A549 (cell line): ENCODE results near the gene EIF2B2. TPM values are rescaled to one million over a fixed set of nuclear protein-coding genes. Genes with fewer than 3 reads are reported as not detected.
"Not testable (repeated sequence)": the region's sequence is repeated elsewhere in the genome, so short reads cannot be mapped to it uniquely, and the experiment has no call there.

Experiments
- ATAC-seq, 2 experiments: fragments of 200-7000 bp in 1 of 2; fragments of >200 bp in 1 of 2; cut with Nextera tagmentation in 1 of 2; cut with Tn5 transposase in 1 of 2; 3 replicates each; pipeline versions ENCODE4 v1.8.0 to v1.9.1; 2018 to 2020; ENCODE audit warnings: mild to moderate bottlenecking in 1 of 2, moderate library complexity in 1 of 2
- CTCF ChIA-PET: fragments of 300-600 bp; sonication (Branson Sonifier 250); formaldehyde crosslinking; extraction: SDS; loops from one replicate; lab custom pipeline; 2021; ENCODE audit warnings: antibody characterized with exemption, inconsistent platforms; lab: Yijun Ruan, JAX
- POLR2A ChIA-PET: fragments of 350-600 bp; formaldehyde crosslinking; extraction: SDS; loops from one replicate; lab custom pipeline; 2021; ENCODE audit warnings: antibody characterized with exemption, inconsistent platforms; lab: Yijun Ruan, JAX
- DNase-seq, 2 experiments: peaks; one replicate each; pipeline versions ENCODE4 v3.0.0 to v3.0.0-alpha.2; 2011 to 2016; ENCODE audit warnings: low read depth in 1 of 2, low spot score in 1 of 2
- FAIRE-seq: peaks from 2 replicates; lab custom pipeline; 2011; peaks lifted over from hg19 to GRCh38; lab: Jason Lieb, UNC
- H3K27ac ChIP-seq, 2 experiments: fragments of >200 bp; sonication (Bioruptor Twin); formaldehyde crosslinking; 3 replicates each; pipeline ENCODE4 v1.5.1; 2016 to 2017
- H3K4me1 ChIP-seq: fragments of >200 bp; sonication (Bioruptor Twin); formaldehyde crosslinking; 3 replicates; pipeline ENCODE4 v1.6.1; 2016
- H3K4me2 ChIP-seq: fragments of >200 bp; sonication (Bioruptor Twin); formaldehyde crosslinking; 3 replicates; pipeline ENCODE4 v1.6.1; 2016
- H3K4me3 ChIP-seq: fragments of >200 bp; sonication (Bioruptor Twin); formaldehyde crosslinking; 3 replicates; pipeline ENCODE4 v1.5.1; 2016
- H3K9me3 ChIP-seq: fragments of >200 bp; sonication (Bioruptor Twin); formaldehyde crosslinking; 3 replicates; pipeline ENCODE4 v1.6.1; 2016
- CHD2 ChIP-seq: fragments of 150-350 bp; IDR thresholded peaks from 2 replicates; pipeline ENCODE4 v1.6.1; 2014; ENCODE audit warnings: low read length; ENCODE audit not compliant: partially characterized antibody
- FOSL2 ChIP-seq, 2 experiments: fragments of 450-650 bp in 1 of 2; fragments of >200 bp in 1 of 2; sonication (Bioruptor Twin) in 1 of 2; formaldehyde crosslinking; IDR thresholded peaks; 2 replicates each; pipeline versions ENCODE4 v1.5.0 to v1.6.1; 2016 to 2020; ENCODE audit warnings: mild to moderate bottlenecking in 1 of 2, moderate library complexity in 1 of 2
- FOXS1 ChIP-seq: fragments of 250-450 bp; sonication (Bioruptor Pico); IDR thresholded peaks from 2 replicates; pipeline ENCODE4 v1.5.0; 2020; ENCODE audit warnings: mild to moderate bottlenecking, moderate library complexity
- HDAC2 ChIP-seq: fragments of 200-600 bp; sonication (generic); IDR thresholded peaks from 2 replicates; pipeline ENCODE4 v1.6.1; 2016
- HOXA7 ChIP-seq: fragments of 250-450 bp; sonication (Bioruptor Pico); IDR thresholded peaks from 2 replicates; pipeline ENCODE4 v1.5.0; 2020; ENCODE audit warnings: mild to moderate bottlenecking, moderate library complexity
- HOXB13 ChIP-seq: fragments of 250-450 bp; sonication (Bioruptor Pico); IDR thresholded peaks from 2 replicates; pipeline ENCODE4 v1.5.0; 2020; ENCODE audit warnings: low read depth, mild to moderate bottlenecking, moderate library complexity
- HOXB5 ChIP-seq: fragments of 250-450 bp; sonication (Bioruptor Pico); IDR thresholded peaks from 2 replicates; pipeline ENCODE4 v1.5.0; 2020; ENCODE audit warnings: mild to moderate bottlenecking, moderate library complexity
- KDM5A ChIP-seq: fragments of 200-600 bp; sonication (generic); IDR thresholded peaks from 2 replicates; pipeline ENCODE4 v1.6.1; 2016; ENCODE audit warnings: antibody characterized with exemption, mild to moderate bottlenecking
- NFE2L2 ChIP-seq: fragments of 150-350 bp; conservative IDR thresholded peaks from 2 replicates; pipeline ENCODE4 v1.6.1; 2014; ENCODE audit warnings: low read length
- NPAS2 ChIP-seq: fragments of 250-450 bp; sonication (Bioruptor Pico); IDR thresholded peaks from 2 replicates; pipeline ENCODE4 v1.8.0; 2022; ENCODE audit warnings: mild to moderate bottlenecking, moderate library complexity, borderline replicate concordance
- PHF8 ChIP-seq: fragments of 200-600 bp; sonication (generic); IDR thresholded peaks from 2 replicates; pipeline ENCODE4 v1.6.1; 2016; ENCODE audit warnings: low read depth, mild to moderate bottlenecking, antibody characterized with exemption, moderate library complexity, borderline replicate concordance
- POLR2A ChIP-seq: IDR thresholded peaks from 2 replicates; pipeline ENCODE4 v1.6.1; 2012; ENCODE audit warnings: mild to moderate bottlenecking, low read length
- POLR2AphosphoS2 ChIP-seq: conservative IDR thresholded peaks from 2 replicates; pipeline ENCODE4 v1.6.1; 2012; ENCODE audit warnings: low read length, improper control_type of control experiment, inconsistent platforms
- RFX5 ChIP-seq: fragments of 450-650 bp; IDR thresholded peaks from 2 replicates; pipeline ENCODE4 v1.7.1; 2014; ENCODE audit warnings: antibody characterized with exemption, mild to moderate bottlenecking, moderate library complexity
- RNF2 ChIP-seq: fragments of 200-600 bp; sonication (generic); IDR thresholded peaks from 2 replicates; pipeline ENCODE4 v1.6.1; 2016; ENCODE audit warnings: low read depth, mild to moderate bottlenecking, antibody characterized with exemption, moderate library complexity, borderline replicate concordance
- SMC3 ChIP-seq: fragments of >200 bp; sonication (Bioruptor Twin); formaldehyde crosslinking; IDR thresholded peaks from 3 replicates; pipeline ENCODE4 v1.6.1; 2018; ENCODE audit warnings: inconsistent platforms
- ZC3H11A ChIP-seq: fragments of 450-650 bp; IDR thresholded peaks from 2 replicates; pipeline ENCODE4 v1.6.1; 2014; ENCODE audit warnings: antibody characterized with exemption, mild to moderate bottlenecking
- ZFP36 ChIP-seq: fragments of 450-650 bp; IDR thresholded peaks from 2 replicates; pipeline ENCODE4 v1.6.1; 2014; ENCODE audit warnings: borderline replicate concordance; ENCODE audit not compliant: partially characterized antibody
- ZSCAN20 ChIP-seq: fragments of 250-450 bp; sonication (Bioruptor Pico); IDR thresholded peaks from 2 replicates; pipeline ENCODE4 v1.8.0; 2022; ENCODE audit warnings: mild to moderate bottlenecking, moderate library complexity
- WGBS: methylation state at CpG from one replicate; pipeline ENCODE4 v1.1.6; 2017; ENCODE audit errors: missing lambda C conversion rate; 5-methylcytosine and 5-hydroxymethylcytosine counted together
- polyA plus RNA-seq, 4 experiments: library from polyadenylated mRNA; depleted of rRNA in 3 of 4; stranded (reverse); fragments of >200 nt; fragmentation: RNase III in 1 of 4; extraction: RNeasy Plus Mini Kit Qiagen cat#74134 plus additional on column Dnase treatment in 1 of 4; gene quantifications; 2 replicates in 3 of 4; 3 replicates in 1 of 4; pipeline ENCODE4 v1.2.3, GENCODE V29; 2011 to 2017
- TF ChIP-seq, protein P1 (sequence below): fragments of >200 bp; sonication (Bioruptor Twin); formaldehyde crosslinking; IDR thresholded peaks from 3 replicates; pipeline ENCODE4 v1.5.1; 2016
- TF ChIP-seq, protein P2 (sequence below): fragments of 150-350 bp; IDR thresholded peaks from 2 replicates; pipeline ENCODE4 v1.6.1; 2014; ENCODE audit warnings: low read depth, mild to moderate bottlenecking, low read length
- TF ChIP-seq, protein P3 (sequence below): IDR thresholded peaks from 2 replicates; pipeline ENCODE4 v1.6.1; 2012

The EIF2B2 gene
- polyA plus RNA-seq, 2 of the 4 experiments (the other 2 are of a cell fraction), result 88.4 to 116 TPM

DNA sequence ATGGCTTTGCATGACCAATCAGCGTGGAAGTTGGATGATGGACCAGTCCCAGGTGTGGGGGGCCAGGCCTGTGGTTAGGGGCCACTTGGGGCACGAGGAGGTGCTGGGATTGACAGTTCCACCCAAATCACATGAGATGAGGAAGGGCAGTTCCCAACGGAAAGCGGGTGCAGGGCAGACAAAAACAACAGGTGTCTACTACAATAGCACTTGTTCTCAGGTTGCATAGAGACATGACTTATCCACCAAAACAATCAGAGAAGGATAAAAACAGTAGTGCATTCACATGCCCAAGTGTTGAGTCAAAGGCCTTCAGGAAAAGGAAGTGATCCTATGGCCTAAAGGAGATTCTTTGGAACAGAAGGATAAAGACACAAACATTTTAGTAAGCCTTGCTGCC lies 14.6 kb upstream of the EIF2B2 start:
- H3K4me2 ChIP-seq, result no peak overlapping the region
- DNase-seq (peak; percentile 27 to 54), ATAC-seq (peak; percentile 65 to 70; a peak in 4 of 6 replicates), FAIRE-seq (no peak)
- H3K4me3 ChIP-seq, result no peak overlapping the region
- no peaks in the 10 kb centered on the region for H3K4me1 ChIP-seq
- CTCF ChIA-PET, result interaction anchor here (1.6 kb wide), 1 partner anchor 15 kb away, joined by 6 read pairs; the partner anchor contains the start of gene EIF2B2
- WGBS, result 61% methylated on average over 4 of the region's 4 CpGs
- no peak overlapping the region for H3K27ac ChIP-seq
- no peaks in the 10 kb centered on the region for H3K9me3 ChIP-seq
- POLR2A ChIA-PET, result no interaction called here
- no peak for TF ChIP-seq CHD2
- TF ChIP-seq, protein P1, sequence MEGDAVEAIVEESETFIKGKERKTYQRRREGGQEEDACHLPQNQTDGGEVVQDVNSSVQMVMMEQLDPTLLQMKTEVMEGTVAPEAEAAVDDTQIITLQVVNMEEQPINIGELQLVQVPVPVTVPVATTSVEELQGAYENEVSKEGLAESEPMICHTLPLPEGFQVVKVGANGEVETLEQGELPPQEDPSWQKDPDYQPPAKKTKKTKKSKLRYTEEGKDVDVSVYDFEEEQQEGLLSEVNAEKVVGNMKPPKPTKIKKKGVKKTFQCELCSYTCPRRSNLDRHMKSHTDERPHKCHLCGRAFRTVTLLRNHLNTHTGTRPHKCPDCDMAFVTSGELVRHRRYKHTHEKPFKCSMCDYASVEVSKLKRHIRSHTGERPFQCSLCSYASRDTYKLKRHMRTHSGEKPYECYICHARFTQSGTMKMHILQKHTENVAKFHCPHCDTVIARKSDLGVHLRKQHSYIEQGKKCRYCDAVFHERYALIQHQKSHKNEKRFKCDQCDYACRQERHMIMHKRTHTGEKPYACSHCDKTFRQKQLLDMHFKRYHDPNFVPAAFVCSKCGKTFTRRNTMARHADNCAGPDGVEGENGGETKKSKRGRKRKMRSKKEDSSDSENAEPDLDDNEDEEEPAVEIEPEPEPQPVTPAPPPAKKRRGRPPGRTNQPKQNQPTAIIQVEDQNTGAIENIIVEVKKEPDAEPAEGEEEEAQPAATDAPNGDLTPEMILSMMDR, result no peak
- no peak for TF ChIP-seq HOXA7
- TF ChIP-seq ZC3H11A, result no peak
- TF ChIP-seq PHF8, result no peak
- no peak for TF ChIP-seq HOXB5
- no peak for TF ChIP-seq RFX5
- no peak for TF ChIP-seq POLR2AphosphoS2
- TF ChIP-seq NPAS2 (CRISPR knock-in tag), result no peak
- TF ChIP-seq HOXB13 (CRISPR knock-in tag), result no peak
- TF ChIP-seq ZFP36, result no peak
- no peak for TF ChIP-seq NFE2L2
- TF ChIP-seq, protein P2, sequence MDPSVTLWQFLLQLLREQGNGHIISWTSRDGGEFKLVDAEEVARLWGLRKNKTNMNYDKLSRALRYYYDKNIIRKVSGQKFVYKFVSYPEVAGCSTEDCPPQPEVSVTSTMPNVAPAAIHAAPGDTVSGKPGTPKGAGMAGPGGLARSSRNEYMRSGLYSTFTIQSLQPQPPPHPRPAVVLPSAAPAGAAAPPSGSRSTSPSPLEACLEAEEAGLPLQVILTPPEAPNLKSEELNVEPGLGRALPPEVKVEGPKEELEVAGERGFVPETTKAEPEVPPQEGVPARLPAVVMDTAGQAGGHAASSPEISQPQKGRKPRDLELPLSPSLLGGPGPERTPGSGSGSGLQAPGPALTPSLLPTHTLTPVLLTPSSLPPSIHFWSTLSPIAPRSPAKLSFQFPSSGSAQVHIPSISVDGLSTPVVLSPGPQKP, result no peak
- TF ChIP-seq ZSCAN20 (CRISPR knock-in tag), result no peak
- no peak for TF ChIP-seq RNF2
- no peak for TF ChIP-seq HDAC2
- TF ChIP-seq POLR2A, result no peak
- TF ChIP-seq KDM5A, result no peak
- no peak for TF ChIP-seq SMC3
- TF ChIP-seq FOSL2 (IDR thresholded peaks at IDR 0.05), result no peak
- TF ChIP-seq FOSL2 (CRISPR knock-in tag; IDR thresholded peaks at IDR 0.05), result no peak

DNA sequence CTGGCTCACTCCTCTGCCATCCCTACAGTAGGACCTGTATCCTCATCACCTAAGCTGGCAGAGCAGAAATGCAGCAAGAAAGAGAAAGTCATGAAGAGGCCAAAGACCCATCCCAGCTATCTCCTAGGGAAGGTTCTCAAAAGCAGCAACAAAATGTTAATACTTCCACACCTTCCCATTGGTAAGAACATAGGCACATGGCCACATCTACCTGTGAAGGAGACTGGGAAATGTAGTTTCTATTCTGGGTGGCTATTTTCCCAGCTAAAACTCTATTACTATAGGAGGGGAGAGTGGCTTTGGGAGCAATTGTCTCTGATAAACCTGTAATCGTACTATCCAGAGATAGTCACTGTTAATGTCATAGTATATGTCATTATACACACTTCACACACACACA lies 13.7 kb upstream of the EIF2B2 start:
- Histone ChIP-seq H3K9me3 (no peaks in the 10 kb centered on the region), H3K27ac (no peak overlapping the region), H3K4me1 (no peaks in the 10 kb centered on the region), H3K4me2 (no peak overlapping the region), H3K4me3 (no peak overlapping the region)
- FAIRE-seq (no peak), DNase-seq (no peak)
- CTCF ChIA-PET, result interaction anchor here (1.0 kb wide), 1 partner anchor 8 kb away, joined by 3 read pairs; no protein-coding TSS in a partner anchor
- POLR2A ChIA-PET, result no interaction called here
- 64% methylated on average over 1 of the region's 1 CpG for WGBS
- TF ChIP-seq, protein P3, sequence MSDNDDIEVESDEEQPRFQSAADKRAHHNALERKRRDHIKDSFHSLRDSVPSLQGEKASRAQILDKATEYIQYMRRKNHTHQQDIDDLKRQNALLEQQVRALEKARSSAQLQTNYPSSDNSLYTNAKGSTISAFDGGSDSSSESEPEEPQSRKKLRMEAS, result no peak
- TF ChIP-seq RFX5 (no peak), RNF2 (no peak), FOXS1 (CRISPR knock-in tag) (no peak)
- TF ChIP-seq, protein P2, result no peak
- TF ChIP-seq, all 56 proteins: peak for 0
- no peak; a peak in 1 of 6 replicates for ATAC-seq

DNA sequence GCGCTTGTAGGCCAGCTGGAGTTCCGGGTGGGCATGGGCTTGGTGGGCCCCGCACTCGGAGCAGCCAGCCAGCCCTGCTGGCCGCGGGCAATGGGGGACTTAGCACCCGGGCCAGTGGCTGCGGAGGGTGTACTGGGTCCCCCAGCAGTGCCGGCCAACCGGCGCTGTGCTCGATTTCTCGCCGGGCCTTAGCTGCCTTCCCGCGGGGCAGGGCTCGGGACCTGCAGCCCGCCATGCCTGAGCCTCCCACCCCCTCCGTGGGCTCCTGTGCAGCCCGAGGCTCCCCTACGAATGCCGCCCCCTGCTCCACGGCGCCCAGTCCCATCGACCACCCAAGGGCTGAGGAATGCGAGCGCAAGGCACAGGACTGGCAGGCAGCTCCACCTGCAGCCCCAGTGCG lies 8.5 kb upstream of the EIF2B2 start:
- H3K4me3 ChIP-seq, POLR2A ChIA-PET, FAIRE-seq, DNase-seq, H3K27ac ChIP-seq, H3K9me3 ChIP-seq, H3K4me1 ChIP-seq, H3K4me2 ChIP-seq, ATAC-seq: not testable (repeated sequence)
- CTCF ChIA-PET, result interaction anchor here (1.6 kb wide), 1 partner anchor 47 kb away, joined by 4 read pairs; no protein-coding TSS in a partner anchor
- WGBS, result 100% methylated on average over 13 of the region's 28 CpGs

DNA sequence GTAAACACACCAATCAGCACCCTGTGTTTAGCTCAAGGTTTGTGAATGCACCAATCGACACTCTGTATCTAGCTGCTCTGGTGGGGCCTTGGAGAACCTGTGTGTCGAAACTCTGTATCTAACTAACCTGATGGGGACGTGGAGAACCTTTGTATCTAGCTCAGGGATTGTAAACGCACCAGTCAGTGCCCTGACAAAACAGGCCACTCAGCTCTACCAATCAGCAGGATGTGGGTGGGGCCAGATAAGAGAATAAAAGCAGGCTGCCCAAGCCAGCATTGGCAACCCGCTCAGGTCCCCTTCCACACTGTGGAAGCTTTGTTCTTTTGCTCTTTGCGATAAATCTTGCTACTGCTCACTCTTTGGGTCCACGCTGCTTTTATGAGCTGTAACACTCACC lies 6.9 kb upstream of the EIF2B2 start:
- DNase-seq, H3K4me2 ChIP-seq, POLR2A ChIA-PET, H3K4me3 ChIP-seq, H3K27ac ChIP-seq, H3K9me3 ChIP-seq, ATAC-seq, CTCF ChIA-PET, H3K4me1 ChIP-seq, FAIRE-seq: not testable (repeated sequence)
- WGBS, result 74% methylated on average over 6 of the region's 7 CpGs
